ENCODE results near the gene PNPLA7.

PNPLA7 gene

DNA sequence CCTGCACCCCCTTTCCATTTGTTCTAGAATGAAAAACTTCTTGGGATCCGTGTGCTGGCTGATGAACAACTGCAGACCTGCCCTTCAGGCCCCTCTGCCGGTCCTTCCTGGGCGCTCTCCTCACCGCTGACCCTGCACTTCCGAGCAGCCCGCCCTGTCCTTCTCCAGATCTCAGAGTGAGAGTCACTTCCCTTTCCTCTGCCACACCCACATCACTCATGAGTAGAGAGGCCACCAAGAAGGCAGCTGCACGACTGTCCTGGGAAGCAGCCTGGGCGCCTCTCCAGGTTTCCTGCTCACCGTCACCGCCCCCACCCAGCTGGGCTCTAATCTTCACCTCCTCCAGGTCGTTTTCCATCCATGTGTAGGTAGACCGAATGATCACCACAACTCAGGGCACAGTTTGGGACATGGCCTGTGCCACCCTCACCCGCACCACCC, 56.1 kb downstream of the PNPLA7 start:
- no peak for DNase-seq (ENCODE audit: low spot score)

DNA sequence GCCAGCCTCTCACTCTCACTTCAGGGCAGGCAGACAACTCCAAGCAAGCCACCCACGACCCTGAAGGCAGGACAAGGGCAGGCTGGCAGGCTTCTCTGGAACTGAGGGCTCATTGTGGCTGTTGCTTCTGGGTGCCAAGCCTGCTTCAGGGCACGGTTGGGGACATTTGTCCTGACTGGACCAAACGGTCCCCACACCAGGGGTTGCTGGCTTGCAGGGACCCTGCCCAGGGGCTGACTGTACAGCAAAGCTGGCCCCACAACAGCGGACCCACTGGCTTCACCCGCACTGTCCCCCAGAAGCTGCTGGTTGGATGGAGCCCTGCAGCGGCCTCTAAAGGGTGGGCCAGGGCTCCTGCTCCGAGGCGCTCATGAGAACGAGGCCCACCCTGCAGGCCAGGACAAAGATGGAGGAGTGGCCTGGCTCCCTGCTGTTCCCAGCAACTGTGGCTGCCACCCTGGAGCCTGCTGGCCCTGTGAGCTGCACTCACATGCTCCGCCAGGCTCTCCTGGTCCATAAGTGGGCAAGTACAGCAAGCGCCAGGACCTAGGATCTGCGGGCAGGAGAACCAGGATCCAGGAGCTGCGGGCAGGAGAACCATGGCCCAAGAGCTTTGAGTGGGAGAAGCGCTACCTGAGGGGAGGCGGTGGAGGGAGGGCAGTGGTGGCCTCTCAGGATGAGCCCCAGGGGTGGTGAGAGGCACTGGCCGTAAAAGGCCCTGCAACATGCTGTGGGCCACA, 56.7 kb downstream of the PNPLA7 start:
- no peak for DNase-seq (ENCODE audit: low spot score)

DNA sequence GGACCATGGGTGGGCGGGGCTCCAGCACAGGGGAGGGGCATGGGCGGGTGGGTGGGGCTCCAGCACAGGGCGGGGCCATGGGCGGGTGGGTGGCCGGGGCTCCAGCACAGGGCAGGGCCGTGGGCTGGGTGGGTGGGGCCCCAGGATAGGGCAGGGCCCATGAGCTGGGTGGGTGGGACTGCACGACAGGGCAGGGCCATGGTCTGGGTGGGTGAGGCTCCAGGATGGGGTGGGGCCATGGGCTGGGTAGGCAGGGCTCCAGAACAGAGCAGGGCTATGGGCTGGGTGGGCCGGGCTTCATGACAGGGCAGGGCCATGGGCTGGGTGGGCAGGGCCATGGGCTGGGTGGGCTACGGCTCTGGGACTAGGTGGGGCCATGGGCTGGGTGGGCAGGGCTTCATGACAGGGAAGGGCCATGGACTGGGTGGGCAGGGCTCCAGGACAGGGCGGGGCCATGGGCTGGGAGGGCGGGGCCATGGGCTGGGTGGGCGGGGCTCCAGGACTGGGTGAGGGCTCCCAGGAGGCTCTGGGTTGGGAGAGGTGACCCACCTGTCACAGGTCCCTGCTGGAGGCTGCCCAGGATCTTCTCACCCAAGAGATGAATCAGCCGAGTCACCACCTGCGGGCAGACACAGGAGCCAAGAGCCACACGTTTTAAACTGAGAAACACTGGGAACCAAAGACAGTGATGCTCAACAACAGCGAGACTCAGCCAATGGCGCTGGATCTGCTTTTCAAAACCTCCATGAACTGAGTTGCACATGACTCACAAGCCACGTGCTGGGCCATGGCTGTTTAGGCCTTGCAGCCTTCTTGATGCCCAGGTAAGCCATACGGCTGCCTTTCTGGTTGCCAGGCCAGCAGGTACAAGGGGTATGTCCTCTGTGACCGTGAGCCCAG, 57.5 kb downstream of the PNPLA7 start:
- DNase-seq (ENCODE audit: low spot score) = peak; percentile 45

DNA sequence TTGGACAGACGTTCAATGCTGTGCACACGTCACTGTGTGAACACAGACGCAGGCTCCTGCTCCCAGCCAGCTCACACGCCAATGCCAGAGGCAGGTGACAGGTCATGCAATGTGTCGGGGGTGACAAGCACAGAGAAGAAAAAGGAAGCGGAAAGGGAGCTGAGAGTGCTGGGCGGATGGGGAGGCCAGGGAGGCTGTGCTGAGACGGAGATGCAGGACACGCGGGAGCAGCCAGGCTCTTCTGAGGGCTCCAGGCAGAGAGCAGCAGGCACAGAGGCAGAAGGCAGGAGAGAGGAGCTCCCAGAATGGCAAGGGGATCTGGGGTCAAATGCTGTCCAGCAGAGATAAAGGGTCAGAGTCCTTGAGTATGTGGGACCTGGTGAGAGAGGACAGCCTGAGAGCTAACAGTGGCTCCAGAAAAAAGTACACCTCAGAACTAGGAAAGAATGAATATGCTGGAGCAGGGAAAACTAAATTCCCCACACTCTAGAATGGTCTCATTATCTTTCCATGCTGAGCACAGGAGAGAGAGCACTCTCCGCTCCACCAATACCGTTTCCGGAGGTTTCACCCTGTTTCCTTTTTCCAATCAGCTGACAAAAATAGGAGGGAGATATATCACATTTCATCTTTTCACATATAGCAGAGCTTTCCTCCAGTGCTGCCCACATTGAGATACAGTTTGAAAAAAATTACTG, 58.3 kb downstream of the PNPLA7 start:
- no peak for DNase-seq (ENCODE audit: low spot score)

DNA sequence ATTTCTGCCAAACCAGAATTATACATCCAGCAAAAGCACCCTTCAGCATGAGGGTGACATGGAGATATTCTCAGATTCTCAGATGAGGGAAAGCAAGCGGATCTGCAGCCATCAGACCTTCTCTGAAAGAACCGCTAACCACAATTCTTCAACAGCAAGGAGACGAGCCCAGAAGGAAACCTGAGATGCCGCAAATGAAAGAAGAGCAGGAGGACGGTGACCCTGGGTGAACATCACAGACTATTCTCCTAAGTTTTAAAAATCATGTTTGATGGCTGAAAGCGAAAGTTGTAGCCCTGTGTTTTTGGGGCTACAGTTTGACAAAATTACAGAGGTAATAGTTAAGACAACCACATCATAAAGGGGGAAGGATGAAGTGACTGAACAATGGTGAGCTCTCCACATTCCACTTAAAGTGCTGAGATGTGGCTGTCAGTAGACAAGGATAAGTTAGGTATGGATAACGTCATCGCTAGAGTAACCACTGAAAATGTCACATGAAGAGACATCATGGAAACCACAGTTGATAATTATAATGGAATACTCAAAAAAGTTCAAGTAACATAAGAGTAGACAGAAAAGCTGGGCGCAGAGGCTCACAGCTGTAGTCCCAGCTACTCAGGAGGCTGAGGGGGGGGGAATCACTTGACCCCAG, 59.5 kb downstream of the PNPLA7 start:
- no peak for DNase-seq (ENCODE audit: low spot score)

DNA sequence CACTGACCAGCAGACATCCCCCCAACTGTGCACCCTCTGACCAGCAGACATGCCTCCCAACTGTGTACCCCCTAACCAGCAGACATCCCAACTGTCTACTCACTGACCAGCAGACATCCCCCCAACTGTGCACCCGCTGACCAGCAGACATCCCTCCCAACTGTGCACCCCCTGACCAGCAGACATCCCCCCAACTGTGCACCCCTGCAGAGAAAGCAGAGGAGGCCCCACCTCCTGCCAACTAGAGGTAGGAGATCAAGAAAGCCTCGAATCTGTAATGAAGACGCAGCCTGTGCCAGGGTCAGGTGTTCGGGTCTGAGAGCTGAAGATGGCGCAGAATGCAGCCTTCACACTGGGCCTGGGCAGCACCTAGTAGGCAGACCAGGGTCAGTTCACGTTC, 61.3 kb downstream of the PNPLA7 start:
- DNase-seq (ENCODE audit: low spot score) = no peak

DNA sequence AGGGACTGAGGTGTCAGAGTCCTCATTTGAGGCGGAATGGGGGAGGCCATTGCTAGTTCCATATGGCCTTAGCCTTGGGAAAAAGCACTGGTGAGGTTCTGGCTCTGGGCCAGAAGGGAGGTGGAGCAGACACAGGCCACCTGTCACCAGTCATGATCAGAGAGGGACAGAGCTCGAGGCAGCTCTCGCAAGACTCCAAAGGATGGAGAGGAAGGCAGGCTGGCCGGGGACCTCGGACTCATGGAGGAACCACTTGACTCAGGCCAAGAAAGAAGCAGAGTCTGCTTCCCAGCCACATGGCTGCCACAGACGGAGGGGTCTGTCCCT, 61.9 kb downstream of the PNPLA7 start:
- DNase-seq (ENCODE audit: low spot score) = no peak

DNA sequence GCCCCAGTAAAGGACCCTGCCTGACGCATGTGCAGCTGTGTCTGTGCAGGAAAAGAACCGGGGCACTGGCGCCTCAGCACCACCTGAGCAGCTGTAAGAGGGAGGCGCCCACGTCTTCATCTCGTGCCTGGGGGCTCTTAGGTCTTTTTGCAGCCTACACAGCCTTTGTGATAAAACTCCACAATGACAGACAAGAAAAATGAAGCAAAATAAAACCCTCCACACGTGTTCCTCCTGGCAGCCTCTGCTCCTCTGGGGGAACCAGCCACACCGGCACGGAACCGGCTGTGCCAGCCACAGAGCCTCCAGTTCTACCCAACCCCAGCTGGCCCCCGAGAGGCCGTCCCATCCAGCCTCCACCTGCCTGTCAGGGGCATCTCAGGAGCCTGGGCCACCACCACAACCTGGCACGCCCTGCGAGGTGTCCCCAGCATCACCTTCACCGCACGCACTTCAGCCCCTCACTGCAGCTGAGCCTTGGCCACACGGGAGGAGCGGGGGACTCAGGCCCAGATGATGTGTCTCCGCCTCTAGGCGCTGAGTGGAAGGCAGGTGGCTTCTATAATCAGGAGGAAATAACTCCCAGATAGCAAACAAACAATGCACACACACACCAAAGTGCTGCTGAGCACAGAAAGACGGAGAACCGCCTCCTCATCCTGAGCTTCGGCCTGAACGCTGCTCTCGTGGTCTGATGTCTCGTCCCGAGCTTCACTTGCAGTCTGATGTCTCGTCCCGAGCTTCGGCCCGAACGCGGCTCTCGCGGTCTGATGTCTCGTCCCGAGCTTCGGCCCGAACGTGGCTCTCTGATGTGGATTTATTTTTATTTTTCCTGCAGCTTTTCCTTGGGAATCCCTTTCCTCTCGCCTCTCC, 62.5 kb downstream of the PNPLA7 start:
- DNase-seq (ENCODE audit: low spot score) = no peak

DNA sequence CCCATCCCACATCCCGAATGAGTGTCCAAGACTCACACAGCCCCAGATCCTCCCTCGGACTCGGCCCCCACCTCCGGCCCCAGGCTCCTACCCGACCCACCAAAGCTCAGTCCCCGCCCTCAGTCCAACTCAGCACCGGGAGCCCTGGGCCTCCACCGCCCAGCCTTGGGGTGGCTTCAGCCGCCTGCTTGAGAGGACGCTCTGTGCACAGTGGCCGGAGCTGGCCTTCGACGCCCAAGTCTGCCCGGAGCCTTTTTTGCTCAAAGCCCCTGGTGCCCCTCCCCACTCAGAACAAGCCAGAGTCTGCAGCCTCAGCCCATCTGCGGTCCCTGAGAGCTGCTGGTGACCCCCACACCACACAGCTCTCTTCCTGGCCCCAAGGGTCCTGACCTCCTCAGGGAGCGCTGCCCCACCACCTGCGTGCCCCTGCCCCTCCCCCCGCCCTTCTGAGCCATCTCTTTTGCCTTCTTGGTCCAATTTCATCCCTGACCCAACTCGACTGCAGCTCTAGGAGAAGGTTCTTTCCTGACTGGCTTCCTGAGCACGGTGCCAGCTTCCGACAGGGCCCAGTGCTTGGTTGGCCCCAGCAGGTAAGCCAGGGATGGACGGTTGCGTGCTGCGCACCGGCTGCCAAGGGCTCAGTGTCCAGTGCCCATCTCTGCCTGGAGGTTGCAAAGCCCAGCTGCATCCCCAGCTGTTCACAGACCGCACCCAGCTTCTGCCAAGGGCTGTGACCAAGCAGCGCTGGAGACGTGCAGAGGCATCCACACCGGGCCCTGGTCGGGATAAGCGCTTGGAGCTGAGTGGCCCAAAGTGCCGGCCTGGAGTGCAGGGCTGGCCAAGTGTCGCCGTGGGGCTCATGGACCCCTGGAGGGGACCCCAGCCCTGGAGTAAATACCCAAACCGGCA, 63.4 kb downstream of the PNPLA7 start:
- no peak for DNase-seq (ENCODE audit: low spot score)

DNA sequence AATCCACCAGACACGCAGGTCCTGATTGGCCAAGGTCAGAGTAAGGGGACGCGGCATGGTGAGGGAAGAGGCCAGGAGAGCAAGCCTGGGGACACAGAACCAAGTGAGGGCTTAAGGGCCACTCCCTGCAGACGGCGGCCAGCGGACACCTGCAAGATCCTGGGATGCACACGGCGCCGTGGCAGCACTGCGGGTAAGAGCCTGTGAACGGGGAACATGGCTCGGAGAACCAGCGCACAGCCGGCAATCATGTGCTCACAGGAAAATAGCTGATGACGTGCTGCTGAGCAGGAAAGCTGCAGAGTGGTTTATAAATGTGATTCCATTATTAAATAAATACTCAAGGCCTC, 64.1 kb downstream of the PNPLA7 start:
- DNase-seq (ENCODE audit: low spot score) = no peak

DNA sequence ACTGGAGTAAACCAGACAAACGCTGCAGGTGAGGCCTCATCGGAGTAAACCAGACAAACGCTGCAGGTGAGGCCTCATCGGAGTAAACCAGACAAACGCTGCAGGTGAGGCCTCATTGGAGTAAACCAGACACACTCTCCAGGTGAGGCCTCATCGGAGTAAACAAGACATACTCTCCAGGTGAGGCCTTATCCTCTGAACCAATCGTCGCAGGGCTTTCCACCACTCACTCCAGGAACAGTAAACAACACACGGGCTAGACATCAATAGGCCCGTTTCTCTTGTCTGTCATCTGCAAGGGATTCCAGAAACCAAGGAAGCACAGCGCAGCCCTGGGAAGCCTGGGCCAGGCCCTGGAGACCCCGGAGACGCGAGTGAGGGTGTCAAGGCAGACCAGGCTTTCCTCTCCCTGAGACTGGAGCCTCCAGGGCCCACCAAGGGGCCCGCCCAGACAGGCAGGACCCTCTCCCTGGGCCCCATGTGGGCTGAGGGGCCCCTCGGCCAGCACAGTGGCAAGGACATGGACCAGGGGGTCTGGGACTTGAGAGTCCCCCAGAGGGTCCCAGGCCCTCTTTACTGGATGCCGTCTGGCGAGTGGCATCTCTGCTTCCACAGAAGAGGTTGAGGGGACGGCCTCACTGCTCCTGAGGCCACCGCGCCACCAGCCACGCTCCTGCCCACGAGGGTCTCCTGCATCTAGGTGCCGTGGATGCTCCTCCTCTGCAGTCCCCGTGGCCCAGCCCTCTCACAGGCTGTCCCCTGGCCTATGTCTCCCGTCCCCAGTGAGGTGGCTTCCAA, 64.7 kb downstream of the PNPLA7 start:
- no peak for DNase-seq (ENCODE audit: low spot score)

DNA sequence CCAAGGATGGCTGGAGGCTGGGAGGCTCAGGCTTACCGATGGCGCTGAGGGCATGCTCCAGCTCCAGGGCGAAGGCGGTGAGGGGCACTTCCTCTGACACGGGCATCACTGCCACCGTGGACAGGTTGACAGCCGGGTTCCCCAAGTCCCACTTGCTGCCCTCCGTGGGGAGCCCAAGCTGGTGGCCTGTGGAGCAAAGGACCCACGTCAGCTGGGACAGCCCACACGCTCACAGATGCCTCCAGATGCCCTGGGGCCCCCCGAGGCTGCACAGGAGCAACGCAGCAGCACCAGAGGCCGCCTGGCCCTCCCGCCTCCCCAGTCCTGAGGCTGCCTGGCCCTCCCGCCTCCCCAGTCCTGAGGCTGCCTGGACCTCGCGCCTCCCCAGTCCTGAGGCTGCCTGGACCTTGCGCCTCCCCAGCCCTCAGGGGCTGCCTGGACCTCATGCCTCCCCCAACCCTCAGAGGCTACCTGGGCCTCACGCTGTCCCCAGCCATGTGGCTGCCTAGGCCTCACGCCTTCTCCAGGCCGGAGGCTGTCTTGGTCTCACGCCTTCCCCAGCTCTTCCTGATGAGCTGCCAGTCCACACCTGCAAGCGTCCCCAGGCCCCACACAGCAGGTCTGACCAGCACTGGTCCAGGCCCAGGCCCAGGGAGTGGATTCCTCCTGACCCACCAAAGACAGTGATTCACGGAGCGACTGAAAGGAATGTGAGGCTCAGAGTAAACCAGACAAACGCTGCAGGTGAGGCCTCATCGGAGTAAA, 65.5 kb downstream of the PNPLA7 start:
- DNase-seq (ENCODE audit: low spot score) = no peak

DNA sequence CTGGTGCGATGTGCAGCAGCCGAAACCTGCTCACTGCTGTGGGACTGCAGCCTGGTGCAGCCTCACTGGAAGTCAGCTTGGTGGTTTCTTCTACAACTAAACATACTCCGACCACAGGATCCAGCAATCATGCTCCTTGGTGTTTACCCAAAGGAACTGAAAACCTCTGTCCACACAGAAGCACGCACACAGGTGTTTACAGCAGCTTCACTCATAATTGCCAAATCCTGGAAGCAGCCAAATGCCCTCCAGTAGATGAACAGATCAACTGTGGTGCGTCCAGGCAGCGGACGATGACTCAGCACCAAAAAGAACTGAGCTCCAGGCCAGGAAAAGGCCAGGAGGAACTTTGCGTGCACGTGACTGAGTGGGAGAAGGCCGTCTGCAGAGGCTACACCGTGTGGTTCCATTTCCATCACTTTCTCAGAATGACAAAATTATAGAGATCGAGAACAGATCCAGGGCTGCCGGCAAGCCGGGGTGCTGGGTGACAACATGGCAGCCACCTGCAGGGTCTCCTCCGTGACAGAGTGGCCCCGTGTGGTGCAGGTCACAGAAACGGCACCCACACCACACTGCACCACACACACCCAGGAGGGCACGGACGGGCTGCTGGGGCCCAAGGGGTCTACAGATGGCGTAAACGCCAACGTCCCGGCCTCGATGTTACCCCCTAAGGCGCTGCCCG, 68.0 kb downstream of the PNPLA7 start:
- DNase-seq (ENCODE audit: low spot score) = no peak

DNA sequence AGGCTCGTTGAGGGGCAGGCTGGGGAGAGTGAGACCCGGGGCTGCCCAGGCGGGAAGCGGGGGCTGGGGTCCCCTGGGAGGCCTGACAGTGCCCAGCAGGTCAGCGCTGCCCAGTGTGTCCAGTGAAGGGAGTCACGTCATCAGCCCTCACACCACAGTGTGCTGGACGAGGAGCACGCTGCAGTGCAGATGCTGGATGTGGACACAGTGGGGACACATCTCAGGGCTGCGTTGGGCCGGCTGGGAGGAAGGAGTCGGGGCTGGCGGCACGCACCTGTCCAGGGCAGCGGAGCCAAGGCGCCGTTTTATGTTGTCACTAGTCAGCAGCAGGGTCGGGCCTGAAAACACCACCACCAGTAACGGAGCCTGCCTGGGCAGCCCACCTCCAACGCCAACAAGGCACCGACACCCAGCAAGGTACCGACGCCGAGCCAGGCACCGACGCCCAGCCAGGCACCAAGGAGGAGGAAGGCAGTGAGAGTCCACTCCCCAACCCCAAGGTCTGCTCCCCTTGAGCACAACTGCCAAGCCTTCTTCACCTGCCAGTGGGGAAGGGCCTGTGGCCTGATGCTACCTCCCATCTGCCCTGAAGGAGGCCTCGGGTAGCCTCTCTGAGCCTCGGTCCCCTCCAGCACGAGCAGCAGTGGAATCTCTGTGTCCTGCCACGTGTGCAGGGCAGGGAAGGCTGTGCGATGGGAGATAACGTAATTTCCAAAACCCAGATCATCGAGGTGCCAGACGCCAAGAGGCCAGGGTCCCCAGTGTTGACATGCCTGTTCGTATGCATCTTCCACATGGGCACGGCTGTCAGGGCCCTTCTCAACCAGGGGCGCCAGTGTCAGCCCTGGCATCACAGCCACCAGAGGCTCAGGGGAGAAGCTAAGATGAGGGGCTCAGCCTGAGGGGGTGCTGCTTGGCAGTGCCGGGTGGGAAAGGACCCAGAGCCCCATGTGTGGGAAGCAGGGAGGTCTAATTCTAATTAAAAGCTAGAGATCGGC, 69.2 kb downstream of the PNPLA7 start:
- no peak for DNase-seq (ENCODE audit: low spot score)

DNA sequence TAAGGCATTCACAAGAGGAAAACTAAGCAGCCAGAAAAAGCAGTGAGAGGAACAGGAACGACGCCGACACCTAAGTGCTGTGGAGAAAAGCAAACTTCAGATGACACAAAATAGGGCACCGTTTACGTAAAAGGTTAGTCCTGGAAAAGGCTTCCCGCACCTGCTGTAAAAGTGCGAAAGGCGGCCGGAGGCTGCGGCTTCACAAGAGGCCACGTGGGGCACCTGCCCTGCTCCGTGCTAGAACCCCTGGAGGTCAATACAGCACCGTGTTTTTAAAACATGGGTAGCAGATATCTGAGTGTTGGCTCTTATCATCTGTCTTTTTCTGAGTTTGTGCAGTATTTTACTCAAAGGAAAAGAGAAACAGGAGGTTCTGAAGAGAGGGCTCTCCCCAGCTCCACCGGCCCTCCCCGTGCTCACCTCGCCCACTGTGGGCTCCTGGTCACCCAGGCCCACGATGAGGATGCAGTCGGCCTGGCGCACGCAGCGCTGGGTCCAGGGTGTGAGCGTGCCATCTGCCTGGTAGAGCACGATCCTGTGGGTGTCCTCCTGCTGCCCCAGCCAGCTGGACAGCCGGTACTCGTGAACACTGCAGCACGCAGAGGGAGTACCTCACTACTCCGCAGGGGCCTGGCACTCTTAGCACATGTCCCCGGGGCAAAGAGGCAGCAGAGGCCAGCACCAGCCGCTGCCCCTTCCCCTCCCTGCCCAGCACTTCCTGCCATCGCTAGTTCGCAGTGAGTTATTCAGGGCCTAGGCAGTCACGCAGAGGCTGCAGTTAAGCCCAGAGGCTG, 70.1 kb downstream of the PNPLA7 start:
- DNase-seq (ENCODE audit: low spot score) = no peak

Measured in AG20443 (cell line).